SK-N-SH treated with all-trans-retinoic acid at 6 μM for 48 hours (cell line): ENCODE data around the gene S100A11.

ENCODE experiments used
- CSDC2 ChIP-seq: fragments of 250-450 bp; sonication (Bioruptor Pico); IDR thresholded peaks from 2 replicates; pipeline ENCODE4 v1.5.0; 2020; ENCODE audit warnings: mild to moderate bottlenecking, moderate library complexity
- POU6F1 ChIP-seq: fragments of 250-450 bp; sonication (Bioruptor Pico); IDR thresholded peaks from 2 replicates; pipeline ENCODE4 v1.8.0; 2021; ENCODE audit warnings: low read depth, mild to moderate bottlenecking, moderate library complexity, borderline replicate concordance
- RARB ChIP-seq: fragments of 250-450 bp; sonication (Bioruptor Pico); IDR thresholded peaks from 2 replicates; pipeline ENCODE4 v1.8.0; 2021; ENCODE audit warnings: mild to moderate bottlenecking, moderate library complexity
- SNAI2 ChIP-seq: fragments of 250-450 bp; sonication (Bioruptor Pico); IDR thresholded peaks from 2 replicates; pipeline ENCODE4 v1.5.0; 2020; ENCODE audit warnings: mild to moderate bottlenecking, moderate library complexity

- no peak for TF ChIP-seq CSDC2 (CRISPR knock-in tag)
- TF ChIP-seq POU6F1 (CRISPR knock-in tag), result no peak
- no peak for TF ChIP-seq RARB (CRISPR knock-in tag)
- TF ChIP-seq SNAI2 (CRISPR knock-in tag), result no peak
These were observed at the start of gene S100A11 for GRCh38 chr1:152036267-152037216.
